PFSK-1 (cell line): ENCODE measurements around the gene ATCAY.
A peak's percentile ranks its signal among the peaks of the same experiment; 100 is the strongest.

Experiments
- FOXP2 ChIP-seq: optimal IDR thresholded peaks from 2 replicates; pipeline ENCODE3; 2011; ENCODE audit warnings: borderline replicate concordance, control low read depth, inconsistent platforms; ENCODE audit not compliant: insufficient read depth; ENCODE audit errors: extremely low read length, extremely low read depth
- POLR2AphosphoS5 ChIP-seq: IDR thresholded peaks from 2 replicates; pipeline ENCODE4 v1.6.1; 2012; ENCODE audit warnings: low read depth, mild to moderate bottlenecking, control low read depth, low read length, moderate library complexity
- SIN3A ChIP-seq: IDR thresholded peaks from 2 replicates; pipeline ENCODE4 v1.6.1; 2012; ENCODE audit warnings: mild to moderate bottlenecking, low read length, moderate library complexity, borderline replicate concordance; ENCODE audit not compliant: insufficient read depth
- TAF1 ChIP-seq: IDR thresholded peaks from 2 replicates; pipeline ENCODE4 v1.6.1; 2012; ENCODE audit warnings: low read length, control low read depth, borderline replicate concordance; ENCODE audit not compliant: insufficient read depth
- TF ChIP-seq, protein P1 (sequence below), 2 experiments: IDR thresholded peaks; 2 replicates each; pipeline versions ENCODE4 v1.6.1 to v1.8.0; 2011 to 2012; ENCODE audit warnings: low read depth in 2 of 2, low read length in 2 of 2, control low read depth in 1 of 2, inconsistent platforms in 1 of 2, mild to moderate bottlenecking in 1 of 2, moderate library complexity in 1 of 2; ENCODE audit not compliant: insufficient read depth in 1 of 2

ATCAY gene

DNA sequence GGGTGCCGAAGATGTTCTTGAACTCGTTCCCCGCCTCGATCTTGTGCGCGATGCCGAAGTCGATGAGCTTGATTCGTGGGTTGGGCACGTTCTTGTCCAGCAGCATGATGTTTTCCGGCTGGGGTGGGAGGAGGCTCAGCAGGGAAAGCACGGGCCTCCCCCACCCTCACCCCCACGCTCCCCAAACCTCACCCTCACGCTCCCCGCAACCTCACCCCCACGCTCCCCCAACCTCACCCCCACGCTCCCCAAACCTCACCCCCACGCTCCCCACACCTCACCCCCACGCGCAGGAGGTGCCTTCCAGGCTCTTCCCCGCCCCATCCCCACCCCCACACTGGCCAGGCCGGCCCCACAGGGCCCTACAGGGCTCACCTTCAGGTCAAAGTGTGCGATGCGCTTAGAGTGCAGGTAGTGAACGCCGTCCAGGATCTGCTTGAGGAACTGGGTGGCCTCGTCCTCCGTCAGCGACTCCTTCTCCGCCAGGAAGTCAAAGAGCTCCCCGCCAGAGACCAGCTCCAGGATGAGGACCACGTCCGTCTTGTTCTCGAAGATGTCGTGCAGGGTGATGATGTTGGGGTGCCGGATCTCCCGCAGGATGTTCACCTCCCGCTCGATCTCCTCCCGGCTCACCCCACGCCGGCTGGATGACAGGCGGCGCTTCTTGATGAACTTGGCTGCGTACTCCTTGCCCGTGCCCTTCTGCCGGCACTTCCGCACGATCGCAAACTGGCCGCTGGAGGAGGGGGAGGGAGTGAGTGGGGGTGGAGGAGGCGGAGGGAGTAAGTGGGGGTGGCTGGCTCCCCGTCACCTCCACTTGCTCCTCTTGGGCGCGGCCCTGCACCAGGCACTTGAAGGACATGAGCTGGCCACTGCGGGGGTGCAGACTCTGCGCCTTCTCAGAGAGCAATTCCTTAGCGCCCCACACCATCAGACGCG is 84.0 kb downstream of the ATCAY start:
- TF ChIP-seq SIN3A (no peak), FOXP2 (no peak), TAF1 (no peak), POLR2AphosphoS5 (no peak)
- TF ChIP-seq, protein P1, sequence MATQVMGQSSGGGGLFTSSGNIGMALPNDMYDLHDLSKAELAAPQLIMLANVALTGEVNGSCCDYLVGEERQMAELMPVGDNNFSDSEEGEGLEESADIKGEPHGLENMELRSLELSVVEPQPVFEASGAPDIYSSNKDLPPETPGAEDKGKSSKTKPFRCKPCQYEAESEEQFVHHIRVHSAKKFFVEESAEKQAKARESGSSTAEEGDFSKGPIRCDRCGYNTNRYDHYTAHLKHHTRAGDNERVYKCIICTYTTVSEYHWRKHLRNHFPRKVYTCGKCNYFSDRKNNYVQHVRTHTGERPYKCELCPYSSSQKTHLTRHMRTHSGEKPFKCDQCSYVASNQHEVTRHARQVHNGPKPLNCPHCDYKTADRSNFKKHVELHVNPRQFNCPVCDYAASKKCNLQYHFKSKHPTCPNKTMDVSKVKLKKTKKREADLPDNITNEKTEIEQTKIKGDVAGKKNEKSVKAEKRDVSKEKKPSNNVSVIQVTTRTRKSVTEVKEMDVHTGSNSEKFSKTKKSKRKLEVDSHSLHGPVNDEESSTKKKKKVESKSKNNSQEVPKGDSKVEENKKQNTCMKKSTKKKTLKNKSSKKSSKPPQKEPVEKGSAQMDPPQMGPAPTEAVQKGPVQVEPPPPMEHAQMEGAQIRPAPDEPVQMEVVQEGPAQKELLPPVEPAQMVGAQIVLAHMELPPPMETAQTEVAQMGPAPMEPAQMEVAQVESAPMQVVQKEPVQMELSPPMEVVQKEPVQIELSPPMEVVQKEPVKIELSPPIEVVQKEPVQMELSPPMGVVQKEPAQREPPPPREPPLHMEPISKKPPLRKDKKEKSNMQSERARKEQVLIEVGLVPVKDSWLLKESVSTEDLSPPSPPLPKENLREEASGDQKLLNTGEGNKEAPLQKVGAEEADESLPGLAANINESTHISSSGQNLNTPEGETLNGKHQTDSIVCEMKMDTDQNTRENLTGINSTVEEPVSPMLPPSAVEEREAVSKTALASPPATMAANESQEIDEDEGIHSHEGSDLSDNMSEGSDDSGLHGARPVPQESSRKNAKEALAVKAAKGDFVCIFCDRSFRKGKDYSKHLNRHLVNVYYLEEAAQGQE (IDR thresholded peaks at IDR 0.05; ENCODE audit: insufficient read depth in 1 of 2, low read depth in 2 of 2, low read length in 2 of 2): no peak

DNA sequence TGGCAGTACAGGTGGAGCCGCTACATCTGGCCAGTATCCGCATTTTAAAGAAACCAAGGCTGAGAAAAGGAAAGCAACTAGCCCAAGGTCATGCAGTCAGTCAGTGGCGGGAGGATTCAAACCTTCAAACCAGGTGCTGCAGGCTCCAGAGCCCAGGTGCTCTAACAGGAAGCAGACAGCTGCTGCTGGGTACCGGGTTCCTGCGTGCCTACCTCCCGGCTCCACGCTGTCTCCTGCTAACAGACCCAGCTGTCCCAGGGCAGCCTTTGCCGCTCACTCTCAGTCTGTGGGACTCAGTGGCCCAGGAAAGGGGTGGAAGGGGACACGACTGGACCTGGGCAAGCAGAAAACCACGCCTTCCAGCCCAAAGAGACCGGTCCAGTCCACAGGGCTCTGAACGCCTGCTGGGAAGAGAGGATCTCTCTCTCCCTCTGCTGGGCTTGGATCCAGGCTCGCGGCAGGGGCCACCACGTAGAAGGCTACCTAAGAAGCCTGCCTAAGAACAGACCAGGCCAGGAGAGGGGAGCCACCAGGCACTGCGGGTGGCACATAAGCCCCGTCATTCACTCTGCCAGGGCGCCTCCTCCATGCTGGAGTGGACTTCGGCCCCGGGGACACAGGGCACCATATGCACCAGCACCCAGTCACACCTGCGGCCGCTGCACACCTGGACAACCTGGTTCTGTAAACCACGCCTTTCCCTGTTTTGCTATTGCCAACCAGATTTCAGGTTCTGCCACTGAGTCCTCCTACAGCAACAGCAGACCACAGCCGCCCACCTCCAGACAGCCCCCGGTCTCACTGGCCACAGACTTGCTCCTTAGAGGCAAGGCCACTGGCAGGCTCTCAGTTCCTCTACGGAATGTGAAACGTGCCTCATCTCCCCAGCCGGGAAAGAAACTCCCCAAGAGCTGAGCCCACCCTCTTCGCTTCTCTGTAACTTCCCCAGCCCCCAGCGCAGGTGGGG is 85.8 kb downstream of the ATCAY start:
- TF ChIP-seq FOXP2 (no peak), TAF1 (no peak), SIN3A (no peak), POLR2AphosphoS5 (no peak)
- TF ChIP-seq, protein P1 (IDR thresholded peaks at IDR 0.05; ENCODE audit: insufficient read depth in 1 of 2, low read depth in 2 of 2, low read length in 2 of 2): no peak

DNA sequence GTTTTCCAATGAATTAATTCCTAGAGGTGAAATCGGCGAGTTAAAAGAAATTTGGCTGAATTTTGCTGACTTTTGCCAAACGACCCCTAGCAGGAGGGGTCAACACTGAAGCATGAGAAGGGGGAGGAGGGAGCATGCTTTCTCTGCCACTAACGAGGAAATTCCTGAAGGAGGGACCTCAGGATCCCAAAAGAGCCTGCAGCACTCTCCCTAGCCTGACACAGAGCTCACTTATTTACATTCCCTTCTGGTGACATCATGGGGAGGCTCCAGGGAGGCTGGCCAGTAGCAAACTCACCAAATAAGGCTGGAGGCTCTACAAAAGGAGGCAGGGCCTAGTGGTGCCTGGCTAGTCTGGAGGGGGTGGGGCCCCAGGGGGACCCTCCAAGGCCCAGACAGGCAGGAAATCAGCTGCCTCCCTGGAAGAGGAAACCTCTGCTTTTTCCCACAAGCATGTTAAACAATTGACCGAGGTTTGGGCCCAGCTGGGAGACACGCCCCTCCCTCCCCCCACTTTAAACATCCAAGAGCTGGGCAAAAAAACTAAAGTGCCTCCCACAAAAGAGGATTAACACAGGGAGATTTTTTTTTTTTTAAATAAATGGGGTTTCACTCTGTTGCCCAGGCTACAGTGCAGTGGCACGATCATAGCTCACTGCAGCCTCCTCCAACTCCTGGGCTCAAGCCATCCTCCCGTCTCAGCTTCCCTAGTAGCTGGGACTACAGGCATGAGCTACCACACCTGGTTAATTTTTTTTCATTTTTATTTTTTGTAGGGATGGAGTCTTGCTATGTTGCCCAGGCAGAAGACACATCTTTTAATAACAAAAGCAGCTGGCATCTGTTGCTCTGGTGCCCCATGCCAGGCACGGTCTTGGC is 88.3 kb downstream of the ATCAY start:
- no peak for TF ChIP-seq FOXP2
- peak; percentile 97; the same call in 1 of the 2 replicates for TF ChIP-seq SIN3A

DNA sequence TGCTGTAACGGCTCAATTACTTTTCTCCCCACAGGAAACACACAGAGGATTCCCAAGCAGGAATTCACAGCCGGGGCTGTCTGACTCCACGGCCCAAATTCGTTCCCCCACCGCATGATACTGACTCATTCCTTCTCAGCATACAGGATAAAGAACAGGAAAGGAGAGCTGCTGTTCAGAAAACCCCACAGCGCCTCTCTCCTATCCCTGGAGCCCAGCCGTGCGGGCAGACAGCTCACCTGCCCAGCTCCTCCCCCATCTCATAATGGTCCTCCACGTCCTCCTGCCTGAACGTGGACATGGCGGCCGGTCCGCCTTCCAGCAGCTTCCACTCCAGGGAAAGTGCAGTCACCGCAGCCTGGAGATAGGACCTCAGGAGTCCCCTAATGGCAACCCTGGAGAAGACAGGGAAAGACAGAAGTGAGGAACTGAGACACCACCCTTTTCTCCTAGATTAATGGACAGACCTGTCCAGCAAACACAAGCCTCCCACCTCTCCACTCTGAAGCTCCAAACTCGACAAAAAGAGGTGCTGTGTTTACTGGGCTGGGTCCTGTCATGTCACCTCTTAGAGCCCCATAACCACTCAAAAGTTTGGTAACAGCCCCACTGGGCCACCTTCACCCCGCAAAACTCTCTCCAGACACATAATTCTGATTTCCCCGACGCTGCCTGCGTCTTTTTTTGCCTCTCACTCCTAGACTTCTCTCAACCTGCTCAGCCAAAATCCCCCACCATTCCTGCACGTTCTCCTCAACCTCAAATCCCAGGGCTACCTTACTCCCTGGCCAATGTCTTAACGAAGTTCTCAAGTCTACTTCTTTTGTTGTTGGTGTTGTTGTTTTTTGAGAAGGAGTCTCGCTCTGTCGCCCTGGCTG is 89.2 kb downstream of the ATCAY start:
- no peak for TF ChIP-seq SIN3A
- TF ChIP-seq, protein P1 (IDR thresholded peaks at IDR 0.05; ENCODE audit: insufficient read depth in 1 of 2, low read depth in 2 of 2, low read length in 2 of 2): peak in 1 of 2 experiments; percentile 69; a peak in 1 of 4 replicates
- no peak for TF ChIP-seq FOXP2
